SK-N-SH (cell line): ENCODE data around the gene CRTAP. TPM values are rescaled to one million over a fixed set of nuclear protein-coding genes. Genes with fewer than 3 reads are reported as not detected.

Experiments
- CTCF ChIA-PET: fragments of 300-600, 350-600 bp; formaldehyde crosslinking; extraction: SDS; loops from one replicate; lab custom pipeline; 2021; lab: Yijun Ruan, JAX
- POLR2A ChIA-PET: fragments of 350-600 bp; sonication (Branson Sonifier 250); formaldehyde crosslinking; extraction: SDS; loops from one replicate; lab custom pipeline; 2020; ENCODE audit warnings: antibody characterized with exemption, inconsistent platforms; lab: Yijun Ruan, JAX
- DNase-seq: peaks from one replicate; pipeline ENCODE4 v3.0.0; 2012
- H2AFZ ChIP-seq: fragments of 200-600 bp; sonication (generic); 2 replicates; pipeline ENCODE4 v1.8.1; 2016; ENCODE audit warnings: antibody characterized with exemption, mild to moderate bottlenecking, low read depth
- H3F3A ChIP-seq: fragments of 200-600 bp; sonication (generic); replicated peaks from 2 replicates; pipeline ENCODE3; 2016; ENCODE audit warnings: antibody characterized with exemption, mild to moderate bottlenecking; ENCODE audit not compliant: insufficient read depth
- H3K27ac ChIP-seq, 2 experiments: fragments of 200-500 bp in 1 of 2; fragments of 200-600 bp in 1 of 2; sonication (Bioruptor generic) in 1 of 2; sonication (generic), shearing (Covaris generic) in 1 of 2; 2 replicates each; pipeline versions ENCODE4 v1.5.1 to v1.6.1; 2014 to 2016; ENCODE audit warnings: low read depth in 2 of 2, inconsistent platforms in 1 of 2, low read length in 1 of 2, mild to moderate bottlenecking in 1 of 2, mixed read lengths in 1 of 2
- H3K27me3 ChIP-seq: fragments of 200-600 bp; sonication (generic), shearing (Covaris generic); 2 replicates; pipeline ENCODE4 v1.6.1; 2016; ENCODE audit warnings: mixed run types; ENCODE audit not compliant: insufficient read depth
- H3K36me3 ChIP-seq, 2 experiments: fragments of 200-500 bp in 1 of 2; fragments of 200-600 bp in 1 of 2; sonication (Bioruptor generic) in 1 of 2; sonication (generic) in 1 of 2; replicated peaks in 1 of 2; 2 replicates each; pipeline versions ENCODE3 to v1.5.1; 2014 to 2016; ENCODE audit warnings: low read length in 1 of 2, mild to moderate bottlenecking in 1 of 2; ENCODE audit not compliant: insufficient read depth in 2 of 2, control insufficient read depth in 1 of 2
- H3K4me1 ChIP-seq, 2 experiments: fragments of 200-500 bp in 1 of 2; fragments of 200-600 bp in 1 of 2; sonication (Bioruptor generic) in 1 of 2; sonication (generic), shearing (Covaris generic) in 1 of 2; 2 replicates each; pipeline versions ENCODE4 v1.5.1 to v1.6.1; 2014 to 2016; ENCODE audit warnings: low read depth in 1 of 2, low read length in 1 of 2, mixed run types in 1 of 2; ENCODE audit not compliant: insufficient read depth in 2 of 2, control insufficient read depth in 1 of 2
- H3K4me2 ChIP-seq: fragments of 200-600 bp; sonication (generic), shearing (Covaris generic); 2 replicates; pipeline ENCODE4 v1.6.1; 2017; ENCODE audit warnings: mixed run types
- H3K4me3 ChIP-seq, 2 experiments: fragments of 200-500 bp in 1 of 2; fragments of 200-600 bp in 1 of 2; sonication (Bioruptor generic) in 1 of 2; sonication (generic), shearing (Covaris generic) in 1 of 2; 2 replicates each; pipeline versions ENCODE4 v1.5.1 to v1.8.1; 2014 to 2016; ENCODE audit warnings: low read depth in 2 of 2, inconsistent platforms in 1 of 2, low read length in 1 of 2, mild to moderate bottlenecking in 1 of 2, mixed read lengths in 1 of 2, moderate library complexity in 1 of 2
- H3K79me2 ChIP-seq: fragments of 200-600 bp; sonication (generic); 2 replicates; pipeline ENCODE4 v1.8.1; 2017; ENCODE audit warnings: mild to moderate bottlenecking; ENCODE audit not compliant: insufficient read depth
- H3K9ac ChIP-seq: fragments of 200-600 bp; sonication (generic); 2 replicates; pipeline ENCODE4 v1.6.1; 2017; ENCODE audit warnings: mixed run types
- H3K9me2 ChIP-seq: fragments of 200-600 bp; sonication (generic); 2 replicates; pipeline ENCODE4 v1.6.1; 2017; ENCODE audit warnings: mixed run types
- H3K9me3 ChIP-seq: fragments of 200-600 bp; sonication (generic); 2 replicates; pipeline ENCODE4 v1.6.1; 2017; ENCODE audit warnings: mixed run types, mild to moderate bottlenecking, moderate library complexity
- H4K20me1 ChIP-seq: fragments of 200-600 bp; sonication (generic); 2 replicates; pipeline ENCODE4 v1.6.1; 2017; ENCODE audit warnings: mild to moderate bottlenecking, mixed run types; ENCODE audit not compliant: insufficient read depth
- CHD2 ChIP-seq: fragments of 150-350 bp; IDR thresholded peaks from 2 replicates; pipeline ENCODE4 v1.6.1; 2018; ENCODE audit warnings: low read length; ENCODE audit not compliant: partially characterized antibody
- ELF1 ChIP-seq: IDR thresholded peaks from 2 replicates; pipeline ENCODE4 v1.4.0; 2012
- EP300 ChIP-seq, 2 experiments: IDR thresholded peaks; 2 replicates each; pipeline versions ENCODE4 v1.4.0 to v1.6.1; 2012; ENCODE audit warnings: borderline replicate concordance in 1 of 2, low read depth in 1 of 2, low read length in 1 of 2
- FOSL2 ChIP-seq: IDR thresholded peaks from 2 replicates; pipeline ENCODE4 v1.4.0; 2012; ENCODE audit warnings: low read depth, mild to moderate bottlenecking, moderate library complexity, borderline replicate concordance
- FOXM1 ChIP-seq: IDR thresholded peaks from 2 replicates; pipeline ENCODE4 v1.4.0; 2012; ENCODE audit warnings: low read depth, mild to moderate bottlenecking
- GABPA ChIP-seq: IDR thresholded peaks from 2 replicates; pipeline ENCODE4 v1.4.0; 2012; ENCODE audit warnings: low read depth, mild to moderate bottlenecking
- GATA2 ChIP-seq: sonication (generic); formaldehyde crosslinking; IDR thresholded peaks from 2 replicates; pipeline ENCODE4 v1.5.0; 2020; ENCODE audit warnings: mild to moderate bottlenecking, missing genetic modification reagents
- MEF2A ChIP-seq: IDR thresholded peaks from 2 replicates; pipeline ENCODE4 v1.4.0; 2012; ENCODE audit warnings: low read depth, borderline replicate concordance
- POLR2AphosphoS5 ChIP-seq: IDR thresholded peaks from 2 replicates; pipeline ENCODE4 v1.6.1; 2012; ENCODE audit warnings: low read depth, low read length
- RAD21 ChIP-seq: IDR thresholded peaks from 2 replicates; pipeline ENCODE4 v1.6.1; 2012; ENCODE audit warnings: mild to moderate bottlenecking, low read length
- RCOR1 ChIP-seq: fragments of 150-350 bp; IDR thresholded peaks from 2 replicates; pipeline ENCODE4 v1.6.1; 2017; ENCODE audit warnings: antibody characterized with exemption, low read length
- TAF1 ChIP-seq: IDR thresholded peaks from 2 replicates; pipeline ENCODE4 v1.6.1; 2012; ENCODE audit warnings: low read depth, mild to moderate bottlenecking, low read length, moderate library complexity, borderline replicate concordance
- WGBS: methylation state at CpG from one replicate; pipeline ENCODE4 v1.1.6; 2017; ENCODE audit warnings: low lambda C conversion rate; 5-methylcytosine and 5-hydroxymethylcytosine counted together
- polyA plus RNA-seq, 3 experiments: library from polyadenylated mRNA; depleted of rRNA; stranded (reverse); fragments of >200 nt; gene quantifications; 2 replicates each; pipeline ENCODE4 v1.2.3, GENCODE V29; 2012
- TF ChIP-seq, protein P1 (sequence below): fragments of 150-350 bp; IDR thresholded peaks from 2 replicates; pipeline ENCODE4 v1.6.1; 2016; ENCODE audit warnings: mild to moderate bottlenecking, low read depth, low read length
- TF ChIP-seq, protein P2 (sequence below): fragments of 200-600 bp; sonication (generic); IDR thresholded peaks from 2 replicates; pipeline ENCODE4 v1.6.1; 2017; ENCODE audit warnings: antibody characterized with exemption, mild to moderate bottlenecking, moderate library complexity
- TF ChIP-seq, protein P3 (sequence below): IDR thresholded peaks from 2 replicates; pipeline ENCODE4 v1.4.0; 2012; ENCODE audit warnings: low read depth

The CRTAP gene
- polyA plus RNA-seq, 1 of the 3 experiments (the other 2 are of a cell fraction) = 198 TPM

DNA sequence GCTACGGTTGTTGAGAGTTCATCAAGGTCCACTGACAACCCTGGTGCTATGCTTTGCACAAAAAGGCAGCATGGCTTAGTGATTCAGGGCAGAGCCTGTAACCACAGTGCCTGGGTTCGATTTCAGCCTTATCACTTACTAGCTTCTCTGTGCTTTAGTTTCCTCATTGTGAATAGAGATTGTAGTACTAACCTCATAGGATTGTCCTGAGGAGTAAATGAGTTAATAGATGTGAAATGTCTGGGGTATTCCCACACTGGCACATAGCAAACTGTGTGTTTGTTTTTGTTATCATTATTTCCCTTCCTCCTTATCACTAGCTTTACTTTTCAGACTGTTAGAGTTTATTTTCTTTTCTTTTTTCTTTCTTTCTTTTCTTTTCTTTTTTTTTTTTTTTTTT lies 16.3 kb downstream of the CRTAP start:
- H3K27ac ChIP-seq = no peak overlapping the region
- H2AFZ ChIP-seq = no peak overlapping the region
- WGBS = 63% methylated on average over 2 of the region's 2 CpGs
- peaks cover 9% of the 10 kb centered on the region for H3K79me2 ChIP-seq
- POLR2A ChIA-PET = no interaction called here
- H3K4me3 ChIP-seq = no peak overlapping the region
- H4K20me1 ChIP-seq = no peaks in the 10 kb centered on the region
- no peak overlapping the region for H3K9ac ChIP-seq
- H3K4me1 ChIP-seq = peaks cover 0 to 3% of the 10 kb centered on the region in 2 experiments; a peak in 2 of 4 replicates
- TF ChIP-seq MEF2A (no peak), RCOR1 (no peak), FOXM1 (no peak), POLR2AphosphoS5 (no peak), TAF1 (no peak), GATA2 (CRISPR knock-in tag) (no peak), ELF1 (no peak), CHD2 (no peak), RAD21 (no peak), EP300 (IDR thresholded peaks at IDR 0.05; ENCODE audit: borderline replicate concordance in 1 of 2, low read depth in 1 of 2, low read length in 1 of 2) (no peak), FOSL2 (no peak), GABPA (no peak)
- TF ChIP-seq, protein P1, sequence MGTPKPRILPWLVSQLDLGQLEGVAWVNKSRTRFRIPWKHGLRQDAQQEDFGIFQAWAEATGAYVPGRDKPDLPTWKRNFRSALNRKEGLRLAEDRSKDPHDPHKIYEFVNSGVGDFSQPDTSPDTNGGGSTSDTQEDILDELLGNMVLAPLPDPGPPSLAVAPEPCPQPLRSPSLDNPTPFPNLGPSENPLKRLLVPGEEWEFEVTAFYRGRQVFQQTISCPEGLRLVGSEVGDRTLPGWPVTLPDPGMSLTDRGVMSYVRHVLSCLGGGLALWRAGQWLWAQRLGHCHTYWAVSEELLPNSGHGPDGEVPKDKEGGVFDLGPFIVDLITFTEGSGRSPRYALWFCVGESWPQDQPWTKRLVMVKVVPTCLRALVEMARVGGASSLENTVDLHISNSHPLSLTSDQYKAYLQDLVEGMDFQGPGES = no peak
- TF ChIP-seq, protein P2, sequence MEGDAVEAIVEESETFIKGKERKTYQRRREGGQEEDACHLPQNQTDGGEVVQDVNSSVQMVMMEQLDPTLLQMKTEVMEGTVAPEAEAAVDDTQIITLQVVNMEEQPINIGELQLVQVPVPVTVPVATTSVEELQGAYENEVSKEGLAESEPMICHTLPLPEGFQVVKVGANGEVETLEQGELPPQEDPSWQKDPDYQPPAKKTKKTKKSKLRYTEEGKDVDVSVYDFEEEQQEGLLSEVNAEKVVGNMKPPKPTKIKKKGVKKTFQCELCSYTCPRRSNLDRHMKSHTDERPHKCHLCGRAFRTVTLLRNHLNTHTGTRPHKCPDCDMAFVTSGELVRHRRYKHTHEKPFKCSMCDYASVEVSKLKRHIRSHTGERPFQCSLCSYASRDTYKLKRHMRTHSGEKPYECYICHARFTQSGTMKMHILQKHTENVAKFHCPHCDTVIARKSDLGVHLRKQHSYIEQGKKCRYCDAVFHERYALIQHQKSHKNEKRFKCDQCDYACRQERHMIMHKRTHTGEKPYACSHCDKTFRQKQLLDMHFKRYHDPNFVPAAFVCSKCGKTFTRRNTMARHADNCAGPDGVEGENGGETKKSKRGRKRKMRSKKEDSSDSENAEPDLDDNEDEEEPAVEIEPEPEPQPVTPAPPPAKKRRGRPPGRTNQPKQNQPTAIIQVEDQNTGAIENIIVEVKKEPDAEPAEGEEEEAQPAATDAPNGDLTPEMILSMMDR = no peak
- TF ChIP-seq, protein P3, sequence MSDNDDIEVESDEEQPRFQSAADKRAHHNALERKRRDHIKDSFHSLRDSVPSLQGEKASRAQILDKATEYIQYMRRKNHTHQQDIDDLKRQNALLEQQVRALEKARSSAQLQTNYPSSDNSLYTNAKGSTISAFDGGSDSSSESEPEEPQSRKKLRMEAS = no peak
- CTCF ChIA-PET = interaction anchor here (2.3 to 11.0 kb wide), 6 partner anchors 10 to 259 kb away, joined by 8 to 221 read pairs (median 19); no protein-coding TSS in a partner anchor
- peaks cover 16% of the 10 kb centered on the region for H3F3A ChIP-seq
- no peaks in the 10 kb centered on the region for H3K9me3 ChIP-seq
- peaks cover 42 to 67% of the 10 kb centered on the region in 2 experiments for H3K36me3 ChIP-seq
- H3K9me2 ChIP-seq = no peaks in the 10 kb centered on the region
- H3K4me2 ChIP-seq = no peak overlapping the region
- no peaks in the 10 kb centered on the region for H3K27me3 ChIP-seq
- DNase-seq = no peak
